GM21529 (cell line): Measurements from ENCODE around the gene GABRQ.
A peak's percentile ranks its signal among the peaks of the same experiment; 100 is the strongest.

ENCODE experiments used
- ATAC-seq: cut with Tn5 transposase; IDR thresholded peaks from one replicate; pipeline ENCODE4 v1.9.1; 2021; ENCODE audit not compliant: unreplicated experiment

GABRQ gene

GRCh38 chrX:152637649-152638442 lies at the start of gene GABRQ:
Gene GABRQ, plus strand, starts transcription at chrX:152637895. Its CDS starts 308 bp downstream, at chrX:152638203.
- no peak for ATAC-seq

- no peak for ATAC-seq
Observed at GRCh38 chrX:152588206-152588605, 49.5 kb upstream of the GABRQ start.

- ATAC-seq = no peak
Observed at GRCh38 chrX:152600853-152601633, 36.7 kb upstream of the GABRQ start.

- no peak for ATAC-seq
Observed at GRCh38 chrX:152601848-152602616, 35.7 kb upstream of the GABRQ start.

GRCh38 chrX:152614791-152615190 lies 22.9 kb upstream of the GABRQ start:
- ATAC-seq = no peak

GRCh38 chrX:152619897-152620296 lies 17.8 kb upstream of the GABRQ start:
- no peak for ATAC-seq

- ATAC-seq = peak; percentile 61
Observed at GRCh38 chrX:152632445-152633097, 5.1 kb upstream of the GABRQ start.

GRCh38 chrX:152635941-152636340 lies 1.8 kb upstream of the GABRQ start:
- peak; percentile 49 for ATAC-seq

- ATAC-seq = no peak
Observed at GRCh38 chrX:152638443-152638904, 779 bp downstream of the GABRQ start.

GRCh38 chrX:152639426-152639825 lies 1.7 kb downstream of the GABRQ start:
- ATAC-seq = no peak

- no peak for ATAC-seq
Observed at GRCh38 chrX:152640034-152640818, 2.5 kb downstream of the GABRQ start.

- ATAC-seq = no peak
Observed at GRCh38 chrX:152641256-152641875, 3.7 kb downstream of the GABRQ start.

- peak; percentile 53 for ATAC-seq
Observed at GRCh38 chrX:152641996-152642395, 4.3 kb downstream of the GABRQ start.

GRCh38 chrX:152642931-152643564 lies 5.4 kb downstream of the GABRQ start:
- no peak for ATAC-seq

- ATAC-seq = peak; percentile 55
Observed at GRCh38 chrX:152646961-152647360, 9.3 kb downstream of the GABRQ start.

GRCh38 chrX:152647978-152648377 lies 10.3 kb downstream of the GABRQ start:
- no peak for ATAC-seq

GRCh38 chrX:152652060-152652459 lies 14.4 kb downstream of the GABRQ start:
- ATAC-seq = no peak

GRCh38 chrX:152652467-152652866 lies 14.8 kb downstream of the GABRQ start:
- no peak for ATAC-seq

- ATAC-seq = no peak
Observed at GRCh38 chrX:152656087-152656486, 18.4 kb downstream of the GABRQ start.
